Choroid plexus epithelial cell (primary cell): ENCODE results near the gene KNG1.
A peak's percentile ranks its signal among the peaks of the same experiment; 100 is the strongest.

Experiments
- DNase-seq: peaks from one replicate; pipeline ENCODE4 v3.0.0-alpha.2; 2010; ENCODE audit warnings: low read depth
- H3K4me3 ChIP-seq: 2 replicates; pipeline ENCODE4 v1.5.1; 2011; ENCODE audit warnings: low read depth, mild to moderate bottlenecking, control low read depth, low read length, moderate library complexity
- TF ChIP-seq, protein P1 (sequence below): conservative IDR thresholded peaks from 2 replicates; pipeline ENCODE4 v1.5.1; 2011; ENCODE audit warnings: low read depth, mild to moderate bottlenecking, control low read depth, inconsistent platforms, low read length, moderate library complexity

The KNG1 gene

DNA sequence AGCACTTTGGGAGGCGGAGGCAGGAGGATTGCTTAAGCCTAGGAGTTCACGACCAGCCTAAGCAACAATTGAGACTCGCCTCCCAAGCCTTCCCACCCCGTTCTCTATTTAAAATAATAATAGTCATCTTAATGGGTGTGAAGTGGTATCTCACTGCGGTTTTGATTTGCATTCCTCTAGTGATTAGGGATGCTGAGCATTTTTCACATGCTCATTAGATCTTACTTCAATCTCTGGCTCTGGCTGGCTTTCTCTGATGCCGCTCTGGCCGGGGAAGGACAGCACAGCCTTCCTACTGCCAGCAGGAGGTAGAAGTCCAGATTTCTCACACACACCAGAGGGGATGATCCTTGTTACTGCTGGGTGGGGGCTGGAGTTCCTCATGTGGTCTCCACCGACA is 58.8 kb downstream of the KNG1 start:
- no peak for DNase-seq
- TF ChIP-seq, protein P1, sequence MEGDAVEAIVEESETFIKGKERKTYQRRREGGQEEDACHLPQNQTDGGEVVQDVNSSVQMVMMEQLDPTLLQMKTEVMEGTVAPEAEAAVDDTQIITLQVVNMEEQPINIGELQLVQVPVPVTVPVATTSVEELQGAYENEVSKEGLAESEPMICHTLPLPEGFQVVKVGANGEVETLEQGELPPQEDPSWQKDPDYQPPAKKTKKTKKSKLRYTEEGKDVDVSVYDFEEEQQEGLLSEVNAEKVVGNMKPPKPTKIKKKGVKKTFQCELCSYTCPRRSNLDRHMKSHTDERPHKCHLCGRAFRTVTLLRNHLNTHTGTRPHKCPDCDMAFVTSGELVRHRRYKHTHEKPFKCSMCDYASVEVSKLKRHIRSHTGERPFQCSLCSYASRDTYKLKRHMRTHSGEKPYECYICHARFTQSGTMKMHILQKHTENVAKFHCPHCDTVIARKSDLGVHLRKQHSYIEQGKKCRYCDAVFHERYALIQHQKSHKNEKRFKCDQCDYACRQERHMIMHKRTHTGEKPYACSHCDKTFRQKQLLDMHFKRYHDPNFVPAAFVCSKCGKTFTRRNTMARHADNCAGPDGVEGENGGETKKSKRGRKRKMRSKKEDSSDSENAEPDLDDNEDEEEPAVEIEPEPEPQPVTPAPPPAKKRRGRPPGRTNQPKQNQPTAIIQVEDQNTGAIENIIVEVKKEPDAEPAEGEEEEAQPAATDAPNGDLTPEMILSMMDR = peak; percentile 31

DNA sequence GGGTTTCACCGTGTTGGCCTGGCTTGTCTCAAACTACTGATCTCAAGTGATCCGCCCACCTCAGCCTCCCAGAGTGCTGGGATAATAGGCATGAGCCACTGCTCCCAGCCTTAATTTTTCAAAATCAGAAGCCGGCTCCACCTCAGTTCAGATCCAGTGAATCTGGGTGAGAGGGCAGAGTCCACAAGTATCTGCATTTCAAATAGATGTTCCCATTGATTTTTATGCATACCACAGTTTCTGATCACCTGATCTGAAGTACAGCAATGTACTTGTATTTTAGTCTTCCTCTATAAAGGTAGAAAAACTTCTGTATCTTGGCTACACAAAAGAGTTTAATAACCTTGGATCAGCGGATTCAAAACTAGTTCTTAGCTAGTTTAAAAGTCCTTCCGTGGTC is 62.0 kb downstream of the KNG1 start:
- TF ChIP-seq, protein P1 = no peak
- DNase-seq = no peak
- no peak overlapping the region for H3K4me3 ChIP-seq

More for the DNA sequence above, 58.8 kb downstream of the KNG1 start:
- H3K4me3 ChIP-seq = no peak overlapping the region

DNA sequence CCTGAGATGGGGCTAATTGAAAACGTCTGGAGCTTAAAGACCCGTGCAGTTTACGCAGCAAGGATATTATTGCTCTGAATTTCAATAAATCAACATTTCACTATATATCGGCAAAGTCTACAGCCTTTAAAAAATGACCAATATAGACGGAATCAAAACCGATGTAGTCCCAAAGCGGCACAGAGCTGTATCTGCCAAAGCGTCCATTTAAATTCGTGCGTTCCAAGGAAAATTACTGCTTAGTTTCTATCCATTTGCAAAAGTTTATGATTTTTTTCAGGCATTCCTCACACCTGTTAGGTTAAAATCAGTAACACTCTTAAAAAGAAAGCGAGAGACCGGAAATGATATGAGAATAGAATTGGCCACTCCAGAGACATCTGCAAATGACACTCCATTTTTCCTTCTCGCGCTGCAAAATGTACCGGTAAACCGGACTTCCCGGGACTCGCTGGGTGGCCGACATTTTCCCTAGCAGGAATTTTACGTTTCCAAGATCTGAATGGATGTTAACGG is 65.4 kb downstream of the KNG1 start:
- TF ChIP-seq, protein P1 = no peak
- peak overlapping the region; percentile 99 for H3K4me3 ChIP-seq
- DNase-seq = no peak

DNA sequence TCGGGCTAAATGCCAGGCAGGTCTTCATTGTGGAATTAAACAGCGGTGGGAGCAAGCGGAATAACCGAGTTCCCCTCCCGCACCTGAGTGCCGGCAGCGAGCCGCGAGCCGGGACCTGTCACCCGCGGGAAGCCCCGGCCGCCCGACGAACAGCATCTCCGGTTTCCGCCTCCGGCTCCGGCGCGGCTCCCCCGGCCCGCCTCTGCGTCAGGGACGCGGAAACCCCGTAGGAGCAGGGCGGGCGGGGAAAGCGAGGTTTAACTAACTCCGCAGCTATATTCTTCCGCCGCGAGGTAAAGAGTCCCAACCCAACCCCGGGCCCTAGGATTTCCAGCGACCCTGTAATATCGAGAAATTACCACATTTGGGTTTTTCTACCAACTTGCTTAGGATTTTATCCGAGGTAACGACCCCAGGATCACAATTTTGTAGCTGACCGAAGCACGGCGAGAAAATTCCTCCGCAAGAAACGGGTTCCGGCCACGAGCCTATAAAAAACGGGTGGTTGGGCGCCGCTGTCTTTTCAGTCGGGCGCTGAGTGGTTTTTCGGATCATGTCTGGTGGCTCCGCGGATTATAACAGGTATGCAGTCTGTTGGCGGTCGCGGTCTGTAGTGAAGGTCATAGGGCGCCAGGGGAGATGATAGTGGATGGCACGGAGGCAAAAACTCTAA is 66.0 kb downstream of the KNG1 start, which contains the start of gene EIF4A2:
EIF4A2 (plus strand) TSS at position 520 of the 673 bp plus-strand sequence; CDS start at position 554, 34 bp downstream.
- TF ChIP-seq, protein P1 = no peak
- H3K4me3 ChIP-seq = peak within 1 kb of the TSS; percentile 99
- DNase-seq = peak; percentile 91

DNA sequence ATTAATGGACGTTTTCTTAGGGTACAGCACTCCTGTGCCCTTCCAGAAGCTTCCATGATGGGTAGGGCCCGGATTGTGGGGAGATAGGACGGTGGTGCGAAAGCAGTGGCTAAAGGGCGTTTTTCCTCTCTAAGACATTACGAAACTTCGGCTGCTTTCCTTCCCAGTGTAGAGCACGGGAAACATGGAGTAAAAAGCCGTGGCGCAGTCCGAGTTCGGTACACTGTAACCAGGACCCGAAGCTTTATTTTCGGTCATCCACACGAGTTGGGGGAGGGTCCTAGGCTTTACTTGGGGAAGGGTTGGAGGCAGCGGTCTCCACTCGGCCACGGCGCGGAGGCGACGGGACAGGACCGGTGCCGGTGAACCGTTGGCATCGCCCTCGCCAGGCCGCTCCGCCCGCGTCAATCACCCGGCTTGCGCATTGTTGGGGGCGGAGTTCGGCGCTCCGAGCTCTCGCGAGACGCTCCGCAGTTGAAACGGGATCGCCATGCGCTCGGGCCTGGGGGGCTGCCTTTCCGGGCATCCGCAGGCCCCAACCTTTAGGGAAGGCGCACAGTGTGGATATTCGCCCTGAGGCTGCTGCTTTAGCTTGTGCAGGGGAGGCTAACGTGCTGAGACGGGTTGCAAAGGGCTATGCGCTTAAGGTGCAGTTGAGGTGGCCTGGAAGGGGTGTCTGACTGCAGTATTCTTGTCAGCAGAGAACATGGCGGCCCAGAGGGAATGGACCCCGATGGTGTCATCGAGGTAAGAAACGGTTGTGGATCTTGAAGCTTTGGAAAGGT is 66.8 kb downstream of the KNG1 start:
- peak; percentile 83 for DNase-seq
- H3K4me3 ChIP-seq = peak overlapping the region; percentile 99
- TF ChIP-seq, protein P1 = no peak

DNA sequence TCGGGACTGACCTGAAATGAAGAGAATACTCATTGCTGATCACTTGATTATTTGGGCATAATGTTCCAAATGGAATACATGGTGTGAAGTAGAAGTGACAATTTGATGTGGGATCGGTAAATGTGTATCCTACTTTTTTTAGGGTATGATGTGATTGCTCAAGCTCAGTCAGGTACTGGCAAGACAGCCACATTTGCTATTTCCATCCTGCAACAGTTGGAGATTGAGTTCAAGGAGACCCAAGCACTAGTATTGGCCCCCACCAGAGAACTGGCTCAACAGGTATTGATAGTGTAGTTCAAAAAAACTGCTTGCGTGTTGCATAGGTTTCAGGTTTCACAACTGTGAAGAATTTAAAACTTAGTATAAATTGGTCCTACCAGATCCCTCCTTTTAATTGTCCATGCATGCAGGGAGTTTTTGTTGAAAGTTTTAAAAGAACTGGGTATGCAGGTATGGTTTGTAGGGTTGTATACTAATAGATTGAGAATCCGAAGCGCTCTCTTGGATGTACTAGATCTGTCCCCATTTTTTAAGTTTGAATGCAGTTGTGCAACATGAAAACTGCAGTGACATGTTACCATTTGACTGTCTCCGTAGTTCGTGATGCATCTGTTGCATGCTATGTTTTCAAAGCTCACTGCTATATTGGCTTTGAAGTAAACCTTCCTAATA is 67.8 kb downstream of the KNG1 start:
- H3K4me3 ChIP-seq = peak overlapping the region; percentile 99
- DNase-seq = no peak
- TF ChIP-seq, protein P1 = no peak
